HG02763 (cell line): ENCODE measurements around the gene FARS2.

Experiments used
- ATAC-seq: cut with Tn5 transposase; IDR thresholded peaks from one replicate; pipeline ENCODE4 v1.9.1; 2021; ENCODE audit warnings: mild to moderate bottlenecking, moderate library complexity; ENCODE audit not compliant: unreplicated experiment

Gene FARS2

GRCh38 chr6:5412663-5413062, 151.3 kb downstream of the FARS2 start:
- ATAC-seq: no peak

- ATAC-seq: no peak
Observed at GRCh38 chr6:5416250-5416649, 154.9 kb downstream of the FARS2 start.

- ATAC-seq: no peak
Observed at GRCh38 chr6:5422321-5422915, 161.1 kb downstream of the FARS2 start.

- ATAC-seq: no peak
Observed at GRCh38 chr6:5423251-5423650, 161.9 kb downstream of the FARS2 start.

GRCh38 chr6:5424726-5425125, 163.4 kb downstream of the FARS2 start:
- ATAC-seq: no peak

- no peak for ATAC-seq
Observed at GRCh38 chr6:5425267-5425666, 164.0 kb downstream of the FARS2 start.

- no peak for ATAC-seq
Observed at GRCh38 chr6:5425797-5426196, 164.5 kb downstream of the FARS2 start.

GRCh38 chr6:5427586-5427985, 166.3 kb downstream of the FARS2 start:
- no peak for ATAC-seq

- no peak for ATAC-seq
Observed at GRCh38 chr6:5433324-5433723, 172.0 kb downstream of the FARS2 start.

GRCh38 chr6:5435449-5435848, 174.1 kb downstream of the FARS2 start:
- no peak for ATAC-seq

GRCh38 chr6:5438922-5439584, 177.7 kb downstream of the FARS2 start:
- ATAC-seq: no peak

GRCh38 chr6:5439749-5440148, 178.4 kb downstream of the FARS2 start:
- ATAC-seq: no peak

- ATAC-seq: no peak
Observed at GRCh38 chr6:5442319-5442718, 181.0 kb downstream of the FARS2 start.

- no peak for ATAC-seq
Observed at GRCh38 chr6:5442916-5443315, 181.6 kb downstream of the FARS2 start.

GRCh38 chr6:5443491-5443890, 182.2 kb downstream of the FARS2 start:
- ATAC-seq: no peak

- ATAC-seq: no peak
Observed at GRCh38 chr6:5446362-5447075, 185.2 kb downstream of the FARS2 start.

- no peak for ATAC-seq
Observed at GRCh38 chr6:5447921-5448320, 186.6 kb downstream of the FARS2 start.

GRCh38 chr6:5450073-5450472, 188.8 kb downstream of the FARS2 start:
- ATAC-seq: no peak

- no peak for ATAC-seq
Observed at GRCh38 chr6:5453546-5453945, 192.2 kb downstream of the FARS2 start.

- no peak for ATAC-seq
Observed at GRCh38 chr6:5455142-5455541, 193.8 kb downstream of the FARS2 start.

- ATAC-seq: no peak
Observed at GRCh38 chr6:5457041-5457440, 195.7 kb downstream of the FARS2 start.

GRCh38 chr6:5457983-5458683, 196.8 kb downstream of the FARS2 start:
- no peak for ATAC-seq
